Chondrocyte (in vitro differentiated cells): ENCODE data around the gene WHAMM. TPM values are rescaled to one million over a fixed set of nuclear protein-coding genes. Genes with fewer than 3 reads are reported as not detected.

ENCODE experiments used
- DNase-seq: peaks from one replicate; pipeline ENCODE4 v3.0.0; 2021; ENCODE audit warnings: mixed read lengths, low spot score
- H3K27ac Mint-ChIP-seq: one replicate; pipeline ENCODE4 v1.8.0; 2021; ENCODE audit warnings: mild to moderate bottlenecking, moderate library complexity, mixed read lengths; ENCODE audit not compliant: unreplicated experiment
- H3K27me3 Mint-ChIP-seq: 2 replicates; pipeline ENCODE4 v1.8.0; 2021; ENCODE audit warnings: low read depth, mixed read lengths
- H3K36me3 Mint-ChIP-seq: 2 replicates; pipeline ENCODE4 v1.8.0; 2021; ENCODE audit warnings: low read depth, mixed read lengths
- H3K4me1 Mint-ChIP-seq: 2 replicates; pipeline ENCODE4 v1.8.0; 2021; ENCODE audit warnings: low read depth, mild to moderate bottlenecking, mixed read lengths
- H3K4me3 Mint-ChIP-seq: one replicate; pipeline ENCODE4 v1.8.0; 2021; ENCODE audit warnings: mild to moderate bottlenecking, moderate library complexity, mixed read lengths; ENCODE audit not compliant: unreplicated experiment
- H3K9me3 Mint-ChIP-seq: 2 replicates; pipeline ENCODE4 v1.8.0; 2021; ENCODE audit warnings: low read depth, mixed read lengths
- CTCF ChIP-seq: fragments of 200-600 bp; sonication (generic); IDR thresholded peaks from 2 replicates; pipeline ENCODE4 v1.5.0; 2021; ENCODE audit warnings: antibody characterized with exemption, mild to moderate bottlenecking, moderate library complexity
- total RNA-seq: library from RNA; stranded (reverse); gene quantifications from 3 replicates; pipeline ENCODE4 v1.2.1, GENCODE V29; 2021

Gene WHAMM
- total RNA-seq, 1 donor from 2014 or later, result 10.0 TPM

DNA sequence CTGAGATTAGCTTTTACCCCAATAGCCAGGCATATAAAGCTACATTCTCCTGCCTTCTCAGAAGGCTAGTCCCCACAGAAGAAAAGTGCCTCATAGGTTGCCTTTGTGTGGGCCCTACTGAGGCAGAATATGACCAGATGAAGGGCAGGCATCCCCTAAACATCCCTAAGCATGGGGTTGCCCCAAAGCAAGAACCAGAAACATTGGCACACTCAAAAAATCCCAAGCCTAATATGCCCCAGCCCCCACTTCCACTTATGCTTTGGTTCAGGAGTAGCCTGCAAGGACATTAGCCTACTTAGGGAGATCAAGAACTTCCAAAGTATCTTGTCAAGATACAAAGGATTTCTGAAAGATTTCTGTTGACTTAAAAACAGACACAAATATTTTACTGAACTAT, 29.7 kb downstream of the WHAMM start:
- Mint-ChIP-seq H3K4me3 (no peak overlapping the region), H3K4me1 (peaks cover 2% of the 10 kb centered on the region), H3K27me3 (no peaks in the 10 kb centered on the region), H3K27ac (no peak overlapping the region), H3K9me3 (peaks cover 11% of the 10 kb centered on the region), H3K36me3 (peaks cover 31% of the 10 kb centered on the region)
- no peak for TF ChIP-seq CTCF
- no peak for DNase-seq

- DNase-seq, result no peak
- no peak overlapping the region for H3K27ac Mint-ChIP-seq
- no peak for TF ChIP-seq CTCF
- H3K27me3 Mint-ChIP-seq, result no peaks in the 10 kb centered on the region
- peaks cover 2% of the 10 kb centered on the region for H3K4me1 Mint-ChIP-seq
- H3K4me3 Mint-ChIP-seq, result no peak overlapping the region
- peaks cover 11% of the 10 kb centered on the region for H3K9me3 Mint-ChIP-seq
- peaks cover 24% of the 10 kb centered on the region for H3K36me3 Mint-ChIP-seq
These were observed 30.7 kb downstream of the WHAMM start for GRCh38 chr15:82840166-82840565.

DNA sequence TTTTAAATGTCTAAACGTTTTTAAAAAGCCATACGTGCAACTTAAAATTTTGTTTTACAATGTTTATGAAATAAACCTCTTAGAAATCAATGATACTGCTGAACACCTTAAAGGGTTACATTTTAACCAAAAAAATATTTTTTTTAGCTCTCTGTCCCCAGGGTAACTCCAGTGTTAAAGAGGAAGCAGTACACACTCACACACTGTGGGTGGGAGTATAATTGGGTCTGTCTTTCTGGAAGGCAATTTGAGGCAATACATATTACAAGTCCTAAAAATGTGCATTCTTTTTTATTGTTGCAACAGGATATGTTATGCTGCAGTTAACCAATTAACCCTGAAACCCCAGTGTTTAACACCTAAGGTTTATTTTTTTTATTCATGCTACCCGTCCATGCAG, 34.1 kb downstream of the WHAMM start:
- H3K4me3 Mint-ChIP-seq, result no peak overlapping the region
- peaks cover 11% of the 10 kb centered on the region for H3K9me3 Mint-ChIP-seq
- H3K27me3 Mint-ChIP-seq, result no peaks in the 10 kb centered on the region
- no peaks in the 10 kb centered on the region for H3K36me3 Mint-ChIP-seq
- DNase-seq, result no peak
- no peak overlapping the region for H3K27ac Mint-ChIP-seq
- H3K4me1 Mint-ChIP-seq, result peaks cover 2% of the 10 kb centered on the region
- no peak for TF ChIP-seq CTCF

GRCh38 chr15:82845686-82846085, 36.3 kb downstream of the WHAMM start:
- Mint-ChIP-seq H3K9me3 (no peaks in the 10 kb centered on the region), H3K27me3 (no peaks in the 10 kb centered on the region), H3K4me3 (no peak overlapping the region), H3K4me1 (peaks cover 2% of the 10 kb centered on the region), H3K27ac (no peak overlapping the region), H3K36me3 (no peaks in the 10 kb centered on the region)
- TF ChIP-seq CTCF, result no peak
- no peak for DNase-seq

DNA sequence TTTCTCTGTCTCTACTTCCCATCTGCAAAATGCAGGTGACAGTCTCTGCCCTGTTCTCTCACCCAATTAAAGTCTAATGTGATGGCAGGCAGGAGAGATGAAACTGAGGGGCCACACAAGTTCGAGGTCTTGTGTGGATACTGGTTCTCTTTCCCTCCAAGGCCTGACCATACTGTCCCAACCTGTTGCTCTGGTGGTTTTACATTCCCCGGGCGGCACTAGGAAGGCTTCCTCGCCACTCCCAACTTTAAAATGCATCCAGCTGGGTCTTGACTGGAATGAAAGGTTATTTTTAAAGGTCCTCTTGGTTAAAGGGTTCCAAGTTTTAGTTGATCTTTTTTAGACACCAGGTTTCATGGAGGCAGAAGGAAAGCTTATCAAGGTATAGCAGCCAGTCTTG, 37.2 kb downstream of the WHAMM start:
- Mint-ChIP-seq H3K27me3 (no peaks in the 10 kb centered on the region), H3K4me1 (peaks cover 2% of the 10 kb centered on the region), H3K36me3 (no peaks in the 10 kb centered on the region), H3K9me3 (no peaks in the 10 kb centered on the region), H3K27ac (no peak overlapping the region), H3K4me3 (no peak overlapping the region)
- TF ChIP-seq CTCF, result no peak
- no peak for DNase-seq
